IMR-90 (cell line): ENCODE results near the gene ASTN2. TPM values are rescaled to one million over a fixed set of nuclear protein-coding genes. Genes with fewer than 3 reads are reported as not detected.
A peak's percentile ranks its signal among the peaks of the same experiment; 100 is the strongest.

ENCODE experiments used
- ATAC-seq: fragments of 200-7000 bp; cut with Tn5 transposase; 2 replicates; pipeline ENCODE4 v1.9.1; 2020; ENCODE audit warnings: low read depth, mild to moderate bottlenecking, moderate library complexity
- BruUV-seq: library from RNA; stranded (reverse); fragments of 400-500 nt; replicated peaks from 2 replicates; lab custom pipeline; 2021; lab: Mats Ljungman, UMichigan
- CTCF ChIA-PET: fragments of 300-600 bp; formaldehyde crosslinking; extraction: SDS; loops from one replicate; lab custom pipeline; 2021; ENCODE audit warnings: antibody characterized with exemption; lab: Yijun Ruan, JAX
- POLR2A ChIA-PET: fragments of 300-600 bp; sonication (Branson Sonifier 250); formaldehyde crosslinking; loops from one replicate; lab custom pipeline; 2022; ENCODE audit warnings: antibody characterized with exemption; ENCODE audit not compliant: unreplicated experiment; lab: Charles Lee
- DNase-seq: peaks from one replicate; pipeline ENCODE4 v3.0.0; 2013
- H2AFZ ChIP-seq: replicated peaks from 2 replicates; pipeline ENCODE3; 2013; ENCODE audit warnings: low read length, mild to moderate bottlenecking; ENCODE audit not compliant: poor library complexity
- H2AK5ac ChIP-seq: 2 replicates; pipeline ENCODE4 v1.6.1; 2013; ENCODE audit warnings: low read depth, low read length, inconsistent platforms
- H2AK9ac ChIP-seq: replicated peaks from 2 replicates; pipeline ENCODE3; 2013; ENCODE audit warnings: mild to moderate bottlenecking, low read depth, low read length, moderate library complexity; ENCODE audit not compliant: poor library complexity
- H2BK120ac ChIP-seq: 2 replicates; pipeline ENCODE4 v1.6.1; 2013; ENCODE audit warnings: low read depth, low read length, inconsistent platforms
- H2BK15ac ChIP-seq: 3 replicates; pipeline ENCODE4 v1.6.1; 2013; ENCODE audit warnings: low read depth, low read length, inconsistent platforms
- H2BK20ac ChIP-seq: 2 replicates; pipeline ENCODE4 v1.6.1; 2013; ENCODE audit warnings: low read depth, mild to moderate bottlenecking, inconsistent platforms, low read length, moderate library complexity
- H2BK5ac ChIP-seq: 2 replicates; pipeline ENCODE4 v1.6.1; 2013; ENCODE audit warnings: mild to moderate bottlenecking, low read depth, low read length, inconsistent platforms; ENCODE audit not compliant: poor library complexity, severe bottlenecking
- H3K14ac ChIP-seq: replicated peaks from 2 replicates; pipeline ENCODE4 v1.6.1; 2013; ENCODE audit warnings: low read depth, low read length, inconsistent platforms
- H3K18ac ChIP-seq: 2 replicates; pipeline ENCODE4 v1.6.1; 2013; ENCODE audit warnings: low read depth, low read length, control low read depth
- H3K23ac ChIP-seq: 2 replicates; pipeline ENCODE4 v1.6.1; 2013; ENCODE audit warnings: low read depth, low read length, inconsistent platforms
- H3K27ac ChIP-seq: 2 replicates; pipeline ENCODE4 v1.5.1; 2013; ENCODE audit warnings: mild to moderate bottlenecking, control low read depth, low read length; ENCODE audit not compliant: insufficient read depth
- H3K27me3 ChIP-seq: 2 replicates; pipeline ENCODE4 v1.6.1; 2013; ENCODE audit warnings: low read length; ENCODE audit not compliant: control insufficient read depth, insufficient read depth
- H3K36me3 ChIP-seq: 2 replicates; pipeline ENCODE4 v1.6.1; 2013; ENCODE audit warnings: low read length, mixed read lengths; ENCODE audit not compliant: control insufficient read depth, insufficient read depth
- H3K4ac ChIP-seq: 2 replicates; pipeline ENCODE4 v1.6.1; 2013; ENCODE audit warnings: low read depth, low read length, inconsistent platforms
- H3K4me1 ChIP-seq: 2 replicates; pipeline ENCODE4 v1.6.1; 2013; ENCODE audit warnings: low read length, mixed read lengths; ENCODE audit not compliant: control insufficient read depth, insufficient read depth
- H3K4me2 ChIP-seq: 2 replicates; pipeline ENCODE4 v1.6.1; 2013; ENCODE audit warnings: low read depth, mild to moderate bottlenecking, control low read depth, low read length, moderate library complexity
- H3K4me3 ChIP-seq: 2 replicates; pipeline ENCODE4 v1.5.1; 2013; ENCODE audit warnings: low read depth, mild to moderate bottlenecking, control low read depth, low read length, moderate library complexity; ENCODE audit not compliant: insufficient read depth
- H3K56ac ChIP-seq: 2 replicates; pipeline ENCODE4 v1.6.1; 2013; ENCODE audit warnings: low read length, inconsistent platforms; ENCODE audit not compliant: insufficient read depth; ENCODE audit errors: extremely low read depth
- H3K79me1 ChIP-seq, 2 experiments: 2 replicates each; pipeline ENCODE4 v1.6.1; 2013; ENCODE audit warnings: low read length in 2 of 2, inconsistent platforms in 1 of 2, low read depth in 1 of 2
- H3K9ac ChIP-seq: 2 replicates; pipeline ENCODE4 v1.6.1; 2013; ENCODE audit warnings: low read depth, low read length, control low read depth
- H3K9me1 ChIP-seq: 2 replicates; pipeline ENCODE4 v1.6.1; 2013; ENCODE audit warnings: low read length, inconsistent platforms; ENCODE audit not compliant: insufficient read depth
- H3K9me3 ChIP-seq: 2 replicates; pipeline ENCODE4 v1.6.1; 2013; ENCODE audit warnings: low read length; ENCODE audit not compliant: control insufficient read depth, insufficient read depth
- H4K20me1 ChIP-seq: 2 replicates; pipeline ENCODE4 v1.6.1; 2013; ENCODE audit warnings: low read length, inconsistent platforms; ENCODE audit not compliant: insufficient read depth
- H4K5ac ChIP-seq: 2 replicates; pipeline ENCODE4 v1.6.1; 2013; ENCODE audit warnings: mild to moderate bottlenecking, low read depth, low read length, control low read depth
- H4K8ac ChIP-seq, 2 experiments: 2 replicates each; pipeline ENCODE4 v1.6.1; 2013; ENCODE audit warnings: low read depth in 2 of 2, low read length in 2 of 2, control low read depth in 1 of 2, inconsistent platforms in 1 of 2
- H4K91ac ChIP-seq: 2 replicates; pipeline ENCODE4 v1.6.1; 2013; ENCODE audit warnings: low read depth, low read length, inconsistent platforms; ENCODE audit not compliant: insufficient read depth
- MAFK ChIP-seq: IDR thresholded peaks from 2 replicates; pipeline ENCODE4 v1.6.1; 2012; ENCODE audit warnings: low read depth, low read length, improper control_type of control experiment
- USF2 ChIP-seq: fragments of 150-350 bp; IDR thresholded peaks from 2 replicates; pipeline ENCODE4 v1.6.1; 2017; ENCODE audit warnings: mild to moderate bottlenecking, antibody characterized with exemption, low read length, low read depth
- WGBS, 2 experiments: methylation state at CpG; one replicate each; pipeline versions ENCODE4 v1.1.5 to v1.1.7; 2013; ENCODE audit warnings: missing lambda C conversion rate in 2 of 2; ENCODE audit not compliant: insufficient read length in 1 of 2; ENCODE audit errors: extremely low coverage in 2 of 2; 5-methylcytosine and 5-hydroxymethylcytosine counted together
- dilution Hi-C: fragments of 300-500 bp; cut with HindIII; formaldehyde crosslinking; loops from one replicate; pipeline ENCODE4 v1.14.3; 2018; ENCODE audit warnings: low sequenced_read_pairs; ENCODE audit not compliant: unreplicated experiment
- in situ Hi-C: fragments of 300-500 bp; cut with MboI; formaldehyde crosslinking; loops from 3 replicates; pipeline ENCODE4 v1.14.3; 2019; ENCODE audit warnings: low sequenced_read_pairs, inconsistent platforms, mixed read lengths
- intact Hi-C: fragments of 100-400 bp; cut with micrococcal nuclease; formaldehyde crosslinking; loops from 2 replicates; pipeline ENCODE4 v1.10.0; 2022
- polyA plus RNA-seq, 3 experiments: library from polyadenylated mRNA; depleted of rRNA; stranded (reverse); fragments of >200 nt; gene quantifications; 2 replicates each; pipeline ENCODE4 v1.2.3, GENCODE V29; 2012; ENCODE audit warnings: low replicate concordance in 1 of 3
- total RNA-seq: library from RNA; depleted of rRNA; stranded (reverse); fragments of >200 nt; gene quantifications from 2 replicates; pipeline ENCODE4 v1.2.3, GENCODE V29; 2012

Gene ASTN2
- total and polyA plus RNA-seq, 2 of the 4 experiments (the other 2 are of a cell fraction): 3.8 to 6.8 TPM

DNA sequence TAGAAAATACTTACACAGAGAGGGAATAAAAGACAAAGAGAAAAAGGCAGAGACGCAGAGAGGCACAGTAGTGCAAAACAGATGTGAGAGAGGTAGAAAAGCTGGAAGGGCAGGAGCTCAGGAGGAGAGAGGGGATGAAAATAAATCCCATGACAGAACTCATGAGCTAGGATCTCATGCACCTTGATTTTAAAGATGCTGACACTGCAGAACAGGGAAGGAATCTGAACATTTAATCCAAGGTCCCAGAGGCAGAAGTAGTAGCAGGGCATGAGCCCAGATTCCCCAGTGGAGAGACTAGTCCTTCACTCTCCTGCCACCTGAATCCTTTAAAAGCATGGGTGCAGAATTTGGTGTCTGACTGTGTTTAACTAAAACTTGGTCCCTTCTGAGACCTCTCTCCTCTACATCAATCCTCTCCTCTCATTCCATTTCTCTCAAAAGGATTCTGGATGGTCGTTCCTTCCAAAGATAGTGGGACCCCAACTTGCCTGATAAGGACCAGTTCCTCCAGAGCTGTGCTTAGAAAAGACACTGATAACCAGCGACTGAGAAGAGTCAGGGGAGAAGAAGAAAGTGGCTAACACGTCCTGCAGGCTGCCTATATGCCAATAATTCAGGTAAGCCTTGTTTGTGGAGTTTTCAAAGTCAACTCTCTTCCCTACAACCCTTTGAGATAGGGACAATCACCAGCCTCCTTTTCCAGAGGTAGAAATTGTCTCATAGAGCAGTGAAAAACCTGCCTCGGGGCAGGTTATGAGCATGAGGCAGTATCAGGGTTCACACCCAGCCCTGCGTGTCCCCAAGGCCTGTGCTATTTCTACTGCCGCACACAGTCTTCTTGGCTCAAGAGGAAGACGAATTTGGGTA lies 931.0 kb downstream of the ASTN2 start:
- Histone ChIP-seq H2AFZ (no peak overlapping the region), H2AK5ac (no peak overlapping the region), H4K8ac (no peak overlapping the region), H4K20me1 (no peaks in the 10 kb centered on the region), H3K4me3 (no peak overlapping the region), H3K27me3 (no peaks in the 10 kb centered on the region; the same call in 1 of the 2 replicates), H2BK15ac (no peak overlapping the region), H3K56ac (no peak overlapping the region), H3K9me3 (no peaks in the 10 kb centered on the region), H3K27ac (no peak overlapping the region), H2AK9ac (no peak overlapping the region), H4K91ac (no peak overlapping the region), H2BK20ac (no peak overlapping the region), H3K36me3 (no peaks in the 10 kb centered on the region), H3K9me1 (no peaks in the 10 kb centered on the region), H2BK5ac (no peak overlapping the region), H3K4me1 (peaks cover 9% of the 10 kb centered on the region), H3K4ac (no peak overlapping the region), H2BK120ac (no peak overlapping the region), H4K5ac (no peak overlapping the region), H3K18ac (no peak overlapping the region), H3K9ac (no peak overlapping the region), H3K79me1 (no peaks in the 10 kb centered on the region), H3K14ac (no peak overlapping the region), H3K23ac (no peak overlapping the region), H3K4me2 (no peak overlapping the region)
- ATAC-seq (no peak), DNase-seq (no peak)
- no peak for TF ChIP-seq USF2
- TF ChIP-seq MAFK: peak; percentile 93
- in situ Hi-C loops: no loop called here
- WGBS, 2 experiments: no CpG with 5 or more reads among the region's 8 CpGs
- ChIA-PET CTCF (interaction anchor here (0.7 kb wide), 1 partner anchor 63 kb away, joined by 3 read pairs; no protein-coding TSS in a partner anchor), POLR2A (no interaction called here)
- intact Hi-C loops: no loop called here
- BruUV-seq: no TSS peak
- dilution Hi-C loops: no loop called here
